Stimulated activated CD8-positive, alpha-beta memory T cell treated with anti-CD3 and anti-CD28 coated beads, Interleukin-15, amount 100 ng/mL, for 4 hours (primary cell): ENCODE data around the gene ZNF17.

Source experiments
- DNase-seq, 2 donors: peaks; one replicate each; pipeline ENCODE4 v3.0.0-alpha.2; 2020; ENCODE audit warnings: low read depth in 2 of 2

ZNF17 gene

DNA sequence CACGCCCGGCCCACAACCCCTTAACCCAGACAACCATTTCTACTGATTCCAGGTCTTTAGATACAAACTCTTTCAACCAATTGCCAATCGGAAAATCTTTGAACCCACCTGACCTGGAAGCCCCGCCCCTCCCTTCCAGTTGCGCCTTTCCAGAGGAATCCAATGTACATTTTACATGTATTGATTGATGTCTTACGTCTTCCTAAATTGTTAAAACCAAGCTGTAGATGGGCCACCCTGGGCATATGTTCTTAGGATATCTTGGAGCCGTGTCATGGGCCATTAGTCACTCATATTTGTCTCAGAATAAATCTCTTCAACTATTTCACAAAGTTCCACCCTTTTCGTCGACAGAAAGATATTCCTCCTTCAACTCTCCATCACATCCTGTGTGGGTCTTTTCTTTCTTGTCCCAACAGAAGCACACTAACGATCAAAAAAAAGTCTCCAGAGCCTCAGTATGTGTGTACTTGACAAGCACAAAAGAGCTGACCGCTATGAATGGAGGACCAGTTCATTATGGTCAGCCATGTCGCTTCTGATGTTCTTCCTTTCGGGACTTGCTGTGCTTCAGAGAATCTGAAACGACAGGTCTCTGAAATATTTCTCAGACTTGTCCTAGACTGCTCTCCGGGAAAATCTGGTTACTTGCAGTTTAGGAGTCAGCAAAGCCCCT, 23.6 kb downstream of the ZNF17 start:
- no peak for DNase-seq

DNA sequence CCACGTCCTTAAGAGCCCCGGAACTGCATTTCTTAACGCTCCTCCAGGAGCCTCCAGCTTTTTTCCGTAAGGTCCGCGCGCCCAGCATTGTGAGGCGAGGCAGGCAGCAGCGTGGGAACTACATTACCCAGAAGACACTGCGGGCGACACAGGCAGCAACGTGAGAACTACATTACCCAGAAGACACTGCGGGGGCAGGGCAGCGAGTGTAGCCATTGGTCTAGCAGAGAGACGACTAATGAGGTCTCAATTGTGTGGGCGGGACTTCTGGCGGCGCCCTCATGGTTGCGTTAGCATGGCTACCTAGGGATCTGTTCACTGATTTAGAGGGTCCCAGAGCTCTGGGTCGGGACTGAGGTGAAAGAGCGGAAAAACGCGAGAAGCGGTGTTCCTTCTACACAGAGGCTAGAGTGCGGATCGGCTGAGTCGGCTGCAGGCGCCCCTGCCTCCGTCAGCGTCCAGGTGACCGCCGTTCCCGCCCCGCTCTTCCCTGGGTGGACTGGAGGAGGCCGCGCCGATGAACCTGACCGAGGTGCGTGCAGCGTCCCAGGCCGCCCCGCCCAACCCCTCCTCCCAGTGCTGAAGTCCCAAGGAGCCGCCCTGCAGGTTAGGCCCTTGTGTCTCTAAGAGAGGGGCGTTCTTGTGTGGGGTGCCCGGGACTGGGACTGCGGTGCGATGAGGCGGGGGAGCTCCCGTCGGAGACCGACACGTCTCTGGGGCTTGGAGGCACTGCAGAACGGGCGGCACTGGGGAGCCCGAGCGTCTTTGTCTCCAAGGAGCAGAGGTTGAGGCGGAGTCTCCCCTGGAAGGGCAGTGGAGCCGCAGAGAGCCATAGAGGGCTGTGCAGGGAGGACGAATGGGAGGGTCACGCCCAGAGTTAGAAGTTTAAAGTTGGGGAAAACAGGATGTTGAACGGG, 24.4 kb downstream of the ZNF17 start, which contains the start of gene ZNF749:
Gene ZNF749 (plus strand): TSS at position 264 of the 917 bp plus-strand sequence. CDS start 254 bp downstream, at position 518.
- DNase-seq = peak; percentile 88 to 98

DNA sequence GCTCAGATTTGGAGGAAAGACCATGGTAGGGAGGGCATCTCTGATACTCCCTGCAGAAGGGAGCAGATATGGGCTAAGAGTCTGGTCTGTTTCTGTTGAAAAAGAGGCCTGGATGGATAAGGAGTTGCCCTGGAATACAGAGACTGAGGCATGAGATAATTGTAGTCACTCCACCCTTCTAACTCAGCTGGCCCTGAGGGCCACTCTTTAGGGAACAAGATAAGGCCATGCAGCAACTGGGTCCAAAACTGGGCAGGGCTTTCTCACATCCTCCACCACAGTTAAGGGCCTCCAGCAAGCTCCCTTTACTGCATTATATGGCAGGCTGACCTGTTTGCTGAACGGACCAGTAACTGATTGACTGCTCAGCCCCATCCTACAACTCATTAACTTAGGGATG, 25.5 kb downstream of the ZNF17 start:
- DNase-seq = no peak

DNA sequence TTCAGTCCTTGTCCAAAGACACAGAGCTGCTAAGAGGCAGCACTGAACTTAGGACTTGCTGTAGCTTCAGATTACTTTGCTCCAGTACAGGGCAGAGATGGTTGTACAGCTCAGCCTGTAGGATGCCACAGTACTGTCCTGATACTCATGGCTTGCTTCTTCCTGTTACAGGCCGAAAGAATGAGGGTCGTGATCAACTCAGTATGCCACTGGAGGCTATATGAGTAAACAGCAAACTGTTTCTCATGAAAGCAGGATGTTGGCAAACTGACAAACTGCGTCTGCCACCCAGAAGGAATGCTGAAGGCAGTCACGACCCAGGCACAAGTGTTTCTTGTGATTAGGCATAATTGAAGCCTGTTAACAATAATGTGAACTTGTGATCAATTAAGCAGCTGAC, 27.0 kb downstream of the ZNF17 start:
- DNase-seq = no peak

DNA sequence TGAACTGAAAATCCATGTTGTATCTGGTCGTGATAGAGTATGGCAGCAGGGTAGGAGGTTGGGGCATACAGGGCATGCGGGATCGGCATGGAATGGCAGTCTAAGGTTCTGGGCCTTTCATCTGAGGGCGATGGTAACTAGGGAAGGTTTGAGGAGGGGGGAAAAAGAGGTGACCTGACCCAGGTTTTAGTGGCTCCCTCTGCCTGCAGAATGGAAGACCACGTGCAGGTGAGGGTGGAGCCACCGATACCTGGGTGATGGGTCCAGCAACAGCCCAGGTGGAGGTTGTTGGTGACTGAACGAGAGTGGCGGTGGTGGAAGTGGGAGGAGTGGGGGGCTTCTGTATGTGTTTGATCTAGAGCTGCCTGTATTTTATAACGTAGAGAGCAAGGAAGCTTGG, 28.0 kb downstream of the ZNF17 start:
- no peak for DNase-seq

- DNase-seq = no peak
Measured at GRCh38 chr19:57441979-57442752, 31.2 kb downstream of the ZNF17 start.

- no peak for DNase-seq
Measured at GRCh38 chr19:57443121-57443696, 32.2 kb downstream of the ZNF17 start.

- DNase-seq = no peak
Measured at GRCh38 chr19:57452307-57452706, 41.3 kb downstream of the ZNF17 start.

DNA sequence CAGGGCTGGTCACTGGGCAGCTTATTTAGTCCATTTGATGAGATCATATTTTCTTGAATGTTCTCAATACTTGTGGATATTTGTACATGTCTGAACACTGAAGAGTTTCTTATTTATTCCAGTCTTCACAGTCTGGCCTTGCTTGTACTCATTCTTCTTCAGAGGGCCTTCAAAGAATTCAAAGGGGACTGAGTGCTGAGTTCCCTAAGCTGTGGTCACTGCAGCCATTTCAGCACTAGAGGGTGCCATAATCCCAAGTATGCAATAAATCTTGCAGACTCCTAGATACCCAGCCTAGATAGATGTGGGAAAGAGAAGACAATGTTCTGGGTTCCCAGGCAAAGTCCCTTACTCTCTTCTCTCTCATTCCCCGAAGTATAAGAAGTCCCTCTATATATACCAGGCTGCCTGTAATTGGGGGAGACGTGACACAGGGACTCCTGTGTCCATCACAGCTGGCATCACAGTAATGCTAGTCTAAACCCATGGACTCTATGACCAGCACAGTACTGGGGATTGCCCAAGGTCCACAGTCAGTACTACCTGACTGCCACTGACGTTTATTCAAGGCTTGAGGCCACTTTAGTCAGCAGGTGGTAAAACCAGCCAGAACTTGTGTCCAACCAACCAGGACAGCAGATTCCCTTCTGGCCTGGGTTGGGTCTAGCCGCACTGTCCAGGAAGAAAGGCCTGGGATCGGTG, 54.9 kb downstream of the ZNF17 start:
- DNase-seq = no peak

DNA sequence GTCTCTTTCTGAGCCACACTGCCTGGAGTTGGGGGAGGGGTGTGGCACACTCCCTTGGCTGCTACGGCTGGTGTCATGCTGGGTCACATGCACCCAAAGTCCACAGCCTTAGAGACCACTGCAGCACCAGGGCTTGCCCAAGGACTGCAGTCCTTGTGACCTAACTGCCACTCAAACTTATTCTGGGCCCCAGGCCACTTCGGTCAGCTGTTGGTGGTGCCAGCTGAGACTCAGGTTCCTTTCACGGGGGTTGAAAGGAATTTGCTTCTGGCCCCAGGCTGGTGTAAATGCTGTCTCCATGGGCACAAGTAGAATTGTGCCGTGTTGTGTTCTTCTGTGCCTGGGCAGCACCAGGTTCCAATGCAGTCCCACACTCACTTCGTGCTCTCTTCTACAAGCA, 55.5 kb downstream of the ZNF17 start:
- DNase-seq = no peak
